GM12878 (cell line): ENCODE data around the gene ANKRD28. TPM values are rescaled to one million over a fixed set of nuclear protein-coding genes. Genes with fewer than 3 reads are reported as not detected.
A peak's percentile ranks its signal among the peaks of the same experiment; 100 is the strongest.

Source experiments
- ATAC-seq: fragments of 200-7000 bp; cut with Tn5 transposase; 3 replicates; pipeline ENCODE4 v1.9.1; 2020; ENCODE audit warnings: mild to moderate bottlenecking, moderate library complexity
- BruUV-seq: library from RNA; stranded (reverse); fragments of 400-500 nt; replicated peaks from 2 replicates; lab custom pipeline; 2021; lab: Mats Ljungman, UMichigan
- CTCF ChIA-PET: fragments of 300-600 bp; sonication (Branson Sonifier 250); formaldehyde crosslinking; extraction: SDS; loops from one replicate; lab custom pipeline; 2021; ENCODE audit warnings: inconsistent platforms; lab: Yijun Ruan, JAX
- POLR2A ChIA-PET: fragments of 350-600 bp; formaldehyde crosslinking; extraction: SDS; loops from one replicate; lab custom pipeline; 2021; ENCODE audit warnings: inconsistent platforms; lab: Charles Lee
- RAD21 ChIA-PET: fragments of 300-600 bp; sonication (Branson Sonifier 250); formaldehyde crosslinking; loops from one replicate; lab custom pipeline; 2023; ENCODE audit warnings: antibody characterized with exemption; ENCODE audit not compliant: unreplicated experiment; lab: Charles Lee
- SMC1A ChIA-PET: fragments of 300-600 bp; sonication (Branson Sonifier 250); formaldehyde crosslinking; loops from one replicate; lab custom pipeline; 2023; ENCODE audit not compliant: unreplicated experiment, uncharacterized antibody; lab: Charles Lee
- DNase-seq: peaks from one replicate; pipeline ENCODE4 v3.0.0-alpha.2; 2011; ENCODE audit warnings: low read depth, low spot score
- FAIRE-seq: peaks from 3 replicates; lab custom pipeline; 2011; peaks lifted over from hg19 to GRCh38; lab: Jason Lieb, UNC
- H2AFZ ChIP-seq: 2 replicates; pipeline ENCODE4 v1.6.0; 2011; ENCODE audit warnings: low read depth, low read length, control low read depth; ENCODE audit not compliant: control insufficient read depth
- H3K27ac ChIP-seq: 2 replicates; pipeline ENCODE4 v1.5.1; 2011; ENCODE audit warnings: control low read depth; ENCODE audit not compliant: control insufficient read depth, insufficient read depth
- H3K27me3 ChIP-seq, 2 experiments: replicated peaks in 1 of 2; 2 replicates each; pipeline versions ENCODE4 v1.6.0 to v1.6.1; 2011; ENCODE audit warnings: low read length in 1 of 2; ENCODE audit not compliant: control insufficient read depth in 2 of 2, insufficient read depth in 2 of 2
- H3K36me3 ChIP-seq, 2 experiments: 2 replicates each; pipeline ENCODE4 v1.5.1; 2011; ENCODE audit warnings: low read length in 1 of 2; ENCODE audit not compliant: control insufficient read depth in 2 of 2, insufficient read depth in 2 of 2
- H3K4me1 ChIP-seq: 2 replicates; pipeline ENCODE4 v1.6.1; 2011; ENCODE audit warnings: mild to moderate bottlenecking, low read length, moderate library complexity, mixed read lengths; ENCODE audit not compliant: control insufficient read depth, insufficient read depth
- H3K4me2 ChIP-seq: 2 replicates; pipeline ENCODE4 v1.6.0; 2011; ENCODE audit warnings: control low read depth; ENCODE audit not compliant: control insufficient read depth, insufficient read depth
- H3K4me3 ChIP-seq: fragments of 200-600 bp; sonication (generic); 2 replicates; pipeline ENCODE4 v1.5.1; 2016
- H3K79me2 ChIP-seq: 2 replicates; pipeline ENCODE4 v1.6.0; 2011; ENCODE audit warnings: low read length; ENCODE audit not compliant: control insufficient read depth, insufficient read depth
- H3K9ac ChIP-seq: 2 replicates; pipeline ENCODE4 v1.8.0; 2011; ENCODE audit warnings: low read length, control low read depth, mixed read lengths; ENCODE audit not compliant: control insufficient read depth, insufficient read depth
- H3K9me3 ChIP-seq: replicated peaks from 3 replicates; pipeline ENCODE4 v1.5.1; 2011; ENCODE audit warnings: mild to moderate bottlenecking, low read length; ENCODE audit not compliant: control insufficient read depth, insufficient read depth
- H4K20me1 ChIP-seq: 2 replicates; pipeline ENCODE4 v1.6.0; 2011; ENCODE audit not compliant: control insufficient read depth, insufficient read depth
- ASH2L ChIP-seq: fragments of 300-600, 200-600 bp; sonication (generic); IDR thresholded peaks from 2 replicates; pipeline ENCODE4 v1.6.1; 2017; ENCODE audit warnings: low read depth, mild to moderate bottlenecking, borderline replicate concordance
- BACH1 ChIP-seq: fragments of 450-650 bp; IDR thresholded peaks from 2 replicates; pipeline ENCODE4 v1.6.1; 2017; ENCODE audit warnings: mild to moderate bottlenecking, borderline replicate concordance
- CREM ChIP-seq: IDR thresholded peaks from 2 replicates; pipeline ENCODE4 v1.6.1; 2014; ENCODE audit warnings: antibody characterized with exemption, low read depth
- ESRRA ChIP-seq: IDR thresholded peaks from 2 replicates; pipeline ENCODE4 v1.6.1; 2012; ENCODE audit warnings: mild to moderate bottlenecking, low read length, improper control_type of control experiment
- ETV6 ChIP-seq, 2 experiments: fragments of 450-650 bp in 1 of 2; IDR thresholded peaks in 1 of 2; conservative IDR thresholded peaks in 1 of 2; 2 replicates each; pipeline ENCODE4 v1.6.1; 2014; ENCODE audit warnings: antibody characterized with exemption in 1 of 2, borderline replicate concordance in 1 of 2, low read depth in 1 of 2, mild to moderate bottlenecking in 1 of 2, moderate library complexity in 1 of 2
- MTA2 ChIP-seq: fragments of 450-650 bp; IDR thresholded peaks from 2 replicates; pipeline ENCODE4 v1.6.1; 2016; ENCODE audit warnings: low read depth, mild to moderate bottlenecking, moderate library complexity
- PAX5 ChIP-seq: IDR thresholded peaks from 2 replicates; pipeline ENCODE4 v1.6.1; 2011; ENCODE audit warnings: low read depth, low read length, borderline replicate concordance
- PAX8 ChIP-seq: fragments of 450-650 bp; IDR thresholded peaks from 2 replicates; pipeline ENCODE4 v1.6.1; 2017; ENCODE audit warnings: mild to moderate bottlenecking, moderate library complexity
- RUNX3 ChIP-seq: IDR thresholded peaks from 2 replicates; pipeline ENCODE4 v1.6.1; 2012; ENCODE audit warnings: low read length, inconsistent platforms
- SMAD1 ChIP-seq: fragments of 450-650 bp; IDR thresholded peaks from 2 replicates; pipeline ENCODE4 v1.6.1; 2018; ENCODE audit warnings: mild to moderate bottlenecking, low read depth; ENCODE audit not compliant: partially characterized antibody
- SMARCA5 ChIP-seq: fragments of 450-650 bp; IDR thresholded peaks from 2 replicates; pipeline ENCODE4 v1.6.1; 2017; ENCODE audit warnings: mild to moderate bottlenecking
- TAF1 ChIP-seq: IDR thresholded peaks from 2 replicates; pipeline ENCODE4 v1.6.1; 2011; ENCODE audit warnings: mild to moderate bottlenecking, low read depth, low read length, borderline replicate concordance
- TBL1XR1 ChIP-seq: IDR thresholded peaks from 2 replicates; pipeline ENCODE4 v1.6.1; 2012; ENCODE audit warnings: low read depth, low read length, improper control_type of control experiment
- TCF7 ChIP-seq: IDR thresholded peaks from 2 replicates; pipeline ENCODE4 v1.6.1; 2014; ENCODE audit warnings: antibody characterized with exemption, borderline replicate concordance
- ZBED1 ChIP-seq: IDR thresholded peaks from 2 replicates; pipeline ENCODE4 v1.6.1; 2016; ENCODE audit warnings: borderline replicate concordance
- ZNF217 ChIP-seq: fragments of 450-650 bp; IDR thresholded peaks from 2 replicates; pipeline ENCODE4 v1.6.1; 2017; ENCODE audit warnings: antibody characterized with exemption, mild to moderate bottlenecking
- ZSCAN29 ChIP-seq: fragments of 450-650 bp; IDR thresholded peaks from 2 replicates; pipeline ENCODE4 v1.6.1; 2017; ENCODE audit warnings: mild to moderate bottlenecking, moderate library complexity
- WGBS: methylation state at CpG from one replicate; pipeline ENCODE4 v1.1.6; 2016; ENCODE audit warnings: low lambda C conversion rate; ENCODE audit not compliant: insufficient replicate concordance, insufficient coverage; ENCODE audit errors: missing lambda C conversion rate; 5-methylcytosine and 5-hydroxymethylcytosine counted together
- in situ Hi-C: fragments of 300-500 bp; cut with MboI; formaldehyde crosslinking; loops from 9 replicates; pipeline ENCODE4 v1.14.3; 2018; ENCODE audit warnings: mixed read lengths
- intact Hi-C: fragments of 100-400 bp; cut with micrococcal nuclease; formaldehyde crosslinking; loops from one replicate; pipeline ENCODE4 v1.14.2; 2022; ENCODE audit not compliant: unreplicated experiment
- polyA plus RNA-seq, 11 experiments: library from polyadenylated mRNA; depleted of rRNA in 4 of 11; unstranded in 6 of 11; stranded (reverse) in 5 of 11; fragments of >200 nt; fragmentation: Nextera tagmentation in 4 of 11; fragmentation: Illumina TruSeq in 1 of 11; extraction: Ambion mirVana in 4 of 11; extraction: Trizol in 1 of 11; gene quantifications; 1 replicate in 1 of 11; 2 replicates in 10 of 11; pipeline versions ENCODE4 v1.2.1 to v1.2.3, GENCODE V29; 2011 to 2016; ENCODE audit warnings: inconsistent platforms in 2 of 11, missing spikeins in 2 of 11, low read depth in 1 of 11
- total RNA-seq, 4 experiments: library from RNA; depleted of rRNA in 3 of 4; stranded (reverse); fragments of >200 nt in 3 of 4; fragmentation: Illumina TruSeq in 1 of 4; extraction: Trizol in 1 of 4; gene quantifications; 2 replicates each; pipeline versions ENCODE4 v1.2.1 to v1.2.3, GENCODE V29; 2013 to 2021
- TF ChIP-seq, protein P1 (sequence below): fragments of 450-650 bp; IDR thresholded peaks from 2 replicates; pipeline ENCODE4 v1.6.1; 2017; ENCODE audit warnings: mild to moderate bottlenecking, low read depth, inconsistent platforms; ENCODE audit not compliant: poor library complexity, severe bottlenecking

ANKRD28 gene
- total and polyA plus RNA-seq, 10 of the 15 experiments (the other 5 are each of a cell fraction or from before 2014, with no cell fraction given): 11.2 to 105 (median 38.3) TPM

DNA sequence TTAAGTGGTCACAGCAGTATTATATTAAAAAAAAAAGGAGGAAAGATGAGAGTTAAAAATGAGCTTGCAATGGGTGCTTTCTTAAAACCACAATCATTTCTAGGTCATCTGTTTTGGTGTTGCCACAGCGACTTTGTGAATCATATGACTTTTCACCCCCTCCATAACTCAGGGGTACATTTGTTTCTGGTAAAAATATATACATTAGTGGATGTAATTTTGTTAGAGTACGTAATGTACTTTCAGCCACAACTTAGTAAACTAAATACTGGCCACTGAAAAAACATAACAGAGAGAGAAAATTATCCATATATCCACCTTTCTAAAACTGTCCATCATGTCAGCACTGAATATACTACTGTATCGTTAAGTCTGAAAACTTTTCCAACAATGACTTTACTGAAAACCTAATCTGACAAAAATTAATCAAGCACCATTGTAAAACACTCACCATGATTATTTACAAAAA, 3.4 kb downstream of the ANKRD28 start (continued):
- no peak for TF ChIP-seq TAF1
- TF ChIP-seq ESRRA: no peak
- 0 out of 2 replicates have a peak, but pooled peaks have one; percentile 65 for TF ChIP-seq TBL1XR1
- peak; percentile 68 for TF ChIP-seq MTA2
- TF ChIP-seq CREM: no peak
- TF ChIP-seq SMARCA5: no peak
- peak; percentile 20; the same call in 1 of the 2 replicates for TF ChIP-seq BACH1
- TF ChIP-seq ETV6 (conservative IDR thresholded peaks at IDR 0.05 in 1 of 2, IDR thresholded peaks at IDR 0.05 in 1 of 2; ENCODE audit: borderline replicate concordance in 1 of 2, low read depth in 1 of 2): no peak
- TF ChIP-seq SMAD1: peak; percentile 76
- TF ChIP-seq PAX8: no peak

DNA sequence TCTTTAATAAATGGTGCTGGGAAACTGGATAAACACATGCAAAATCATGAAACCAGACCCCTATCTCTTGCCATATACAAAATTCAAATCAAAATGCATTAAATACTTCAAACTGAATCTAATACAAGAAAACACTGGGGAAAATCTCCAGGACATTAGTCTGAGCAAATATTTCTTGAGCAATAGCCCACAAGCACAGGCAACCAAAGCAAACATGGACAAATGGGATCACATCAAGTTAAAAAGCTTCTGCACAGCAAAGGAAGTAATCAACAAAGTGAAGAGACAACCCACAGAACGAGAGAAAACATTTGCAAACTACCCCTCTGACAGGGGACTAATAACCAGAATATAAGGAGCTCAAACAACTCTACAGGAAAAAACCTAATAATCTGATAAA, 6.3 kb downstream of the ANKRD28 start:
- no TSS peak for BruUV-seq
- DNase-seq (no peak), ATAC-seq (no peak), FAIRE-seq (no peak)
- H2AFZ ChIP-seq: no peak overlapping the region
- in situ Hi-C loops: no loop called here
- peaks cover 87% of the 10 kb centered on the region for H3K79me2 ChIP-seq
- SMC1A ChIA-PET: interaction anchor here (1.0 to 11.4 kb wide), 6 partner anchors 9 to 161 kb away, joined by 3 to 193 read pairs (median 4); no protein-coding TSS in a partner anchor
- no peak overlapping the region for H3K27ac ChIP-seq
- H3K27me3 ChIP-seq: no peaks in the 10 kb centered on the region
- 100% methylated on average over 1 of the region's 1 CpG for WGBS
- CTCF ChIA-PET: interaction anchor here (1.1 kb wide), 1 partner anchor 15 kb away, joined by 5 read pairs; no protein-coding TSS in a partner anchor
- H3K4me3 ChIP-seq: peak overlapping the region; percentile 27; the same call in 1 of the 2 replicates
- H3K4me1 ChIP-seq: peaks cover 4% of the 10 kb centered on the region; the same call in 1 of the 2 replicates
- no peak overlapping the region for H3K4me2 ChIP-seq
- intact Hi-C loops: no loop called here
- H3K36me3 ChIP-seq: peaks cover 0 to 18% of the 10 kb centered on the region in 2 experiments; a peak in 2 of 4 replicates
- H4K20me1 ChIP-seq: no peaks in the 10 kb centered on the region
- H3K9ac ChIP-seq: no peak overlapping the region
- RAD21 ChIA-PET: interaction anchor here (1.2 kb wide), 1 partner anchor 161 kb away, joined by 4 read pairs; no protein-coding TSS in a partner anchor
- peaks cover 13% of the 10 kb centered on the region; the same call in 2 of the 3 replicates for H3K9me3 ChIP-seq
- POLR2A ChIA-PET: interaction anchor here (0.7 to 2.4 kb wide), 2 partner anchors 16 to 362 kb away, joined by 3 to 9 read pairs; no protein-coding TSS in a partner anchor
- TF ChIP-seq ZSCAN29 (no peak), RUNX3 (no peak), PAX8 (no peak), ESRRA (no peak), ZNF217 (no peak), TCF7 (no peak), ASH2L (no peak), ZBED1 (no peak), PAX5 (no peak)
- TF ChIP-seq, protein P1, sequence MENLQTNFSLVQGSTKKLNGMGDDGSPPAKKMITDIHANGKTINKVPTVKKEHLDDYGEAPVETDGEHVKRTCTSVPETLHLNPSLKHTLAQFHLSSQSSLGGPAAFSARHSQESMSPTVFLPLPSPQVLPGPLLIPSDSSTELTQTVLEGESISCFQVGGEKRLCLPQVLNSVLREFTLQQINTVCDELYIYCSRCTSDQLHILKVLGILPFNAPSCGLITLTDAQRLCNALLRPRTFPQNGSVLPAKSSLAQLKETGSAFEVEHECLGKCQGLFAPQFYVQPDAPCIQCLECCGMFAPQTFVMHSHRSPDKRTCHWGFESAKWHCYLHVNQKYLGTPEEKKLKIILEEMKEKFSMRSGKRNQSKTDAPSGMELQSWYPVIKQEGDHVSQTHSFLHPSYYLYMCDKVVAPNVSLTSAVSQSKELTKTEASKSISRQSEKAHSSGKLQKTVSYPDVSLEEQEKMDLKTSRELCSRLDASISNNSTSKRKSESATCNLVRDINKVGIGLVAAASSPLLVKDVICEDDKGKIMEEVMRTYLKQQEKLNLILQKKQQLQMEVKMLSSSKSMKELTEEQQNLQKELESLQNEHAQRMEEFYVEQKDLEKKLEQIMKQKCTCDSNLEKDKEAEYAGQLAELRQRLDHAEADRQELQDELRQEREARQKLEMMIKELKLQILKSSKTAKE: no peak
